Thymus (tissue), 11 donors: ENCODE measurements around the gene ALPG. TPM values are rescaled to one million over a fixed set of nuclear protein-coding genes. Genes with fewer than 3 reads are reported as not detected.

Experiments used
- DNase-seq, 9 donors: peaks; one replicate each; pipeline ENCODE4 v3.0.0-alpha.2; 2013; ENCODE audit warnings: low spot score in 9 of 9, low read depth in 6 of 9, missing footprints in 1 of 9
- H3K27ac ChIP-seq, 2 donors: one replicate each; pipeline ENCODE4 v1.5.1; 2013; ENCODE audit warnings: control low read depth in 1 of 2, low read depth in 1 of 2, low read length in 1 of 2, mild to moderate bottlenecking in 1 of 2, moderate library complexity in 1 of 2
- H3K27me3 ChIP-seq, 2 donors: one replicate each; pipeline ENCODE4 v1.5.1; 2013; ENCODE audit warnings: low read length in 1 of 2; ENCODE audit not compliant: control insufficient read depth in 2 of 2, insufficient read depth in 1 of 2
- H3K36me3 ChIP-seq, 2 donors: one replicate each; pipeline ENCODE4 v1.5.1; 2013; ENCODE audit warnings: low read length in 1 of 2, mild to moderate bottlenecking in 1 of 2, moderate library complexity in 1 of 2; ENCODE audit not compliant: control insufficient read depth in 2 of 2, insufficient read depth in 2 of 2
- H3K4me1 ChIP-seq, 2 donors: one replicate each; pipeline ENCODE4 v1.5.1; 2013; ENCODE audit warnings: low read length in 2 of 2; ENCODE audit not compliant: control insufficient read depth in 2 of 2, insufficient read depth in 2 of 2
- H3K4me3 ChIP-seq, 2 donors: one replicate each; pipeline ENCODE4 v1.5.1; 2013; ENCODE audit warnings: low read length in 2 of 2, control low read depth in 1 of 2, mild to moderate bottlenecking in 1 of 2
- H3K9me3 ChIP-seq, 2 donors: one replicate each; pipeline ENCODE4 v1.5.1; 2013; ENCODE audit warnings: low read length in 1 of 2, mild to moderate bottlenecking in 1 of 2; ENCODE audit not compliant: control insufficient read depth in 2 of 2, insufficient read depth in 1 of 2
- WGBS: extraction: QIAGEN DNeasy Blood & Tissue Kit; methylation state at CpG from one replicate; pipeline ENCODE4 v1.1.7; 2013; 5-methylcytosine and 5-hydroxymethylcytosine counted together
- polyA plus RNA-seq: library from polyadenylated mRNA; stranded (reverse); fragments of 200-250 nt; gene quantifications from one replicate; pipeline ENCODE4 v1.2.3, GENCODE V29; 2013
- total RNA-seq: library from RNA; stranded (reverse); fragments of 120-200 nt; gene quantifications from one replicate; pipeline ENCODE4 v1.2.4, GENCODE V29; 2013
- donor health status: healthy.

Gene ALPG
- total and polyA plus RNA-seq, 2 donors = 0.24 to 0.96 TPM

DNA sequence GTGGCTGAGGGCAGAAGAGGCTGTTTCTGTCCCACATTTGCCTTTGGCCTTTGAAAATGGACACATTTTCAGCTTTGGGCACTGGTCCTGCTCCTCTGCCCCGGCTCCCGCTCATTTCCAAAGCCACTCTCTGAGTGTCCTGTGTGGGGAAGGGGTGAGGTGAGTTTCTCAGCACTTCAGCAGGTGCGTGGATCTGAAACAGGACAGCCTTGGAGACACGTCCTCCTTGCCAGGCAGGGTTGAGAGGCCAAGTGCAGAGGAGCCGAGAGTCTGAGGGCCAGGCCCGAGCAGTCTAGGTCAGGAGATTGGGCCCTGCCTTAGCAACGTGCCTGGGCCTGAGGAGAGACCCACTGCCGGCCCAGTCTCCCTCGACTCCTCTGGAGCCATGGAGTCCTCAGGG is 27.4 kb downstream of the ALPG start:
- Histone ChIP-seq H3K27me3 (peaks cover 0 to 11% of the 10 kb centered on the region in 2 donors), H3K36me3 (no peaks in the 10 kb centered on the region), H3K9me3 (no peaks in the 10 kb centered on the region), H3K27ac (no peak overlapping the region), H3K4me1 (no peaks in the 10 kb centered on the region), H3K4me3 (no peak overlapping the region)
- DNase-seq = no peak
- 79% methylated on average over 9 of the region's 9 CpGs for WGBS

DNA sequence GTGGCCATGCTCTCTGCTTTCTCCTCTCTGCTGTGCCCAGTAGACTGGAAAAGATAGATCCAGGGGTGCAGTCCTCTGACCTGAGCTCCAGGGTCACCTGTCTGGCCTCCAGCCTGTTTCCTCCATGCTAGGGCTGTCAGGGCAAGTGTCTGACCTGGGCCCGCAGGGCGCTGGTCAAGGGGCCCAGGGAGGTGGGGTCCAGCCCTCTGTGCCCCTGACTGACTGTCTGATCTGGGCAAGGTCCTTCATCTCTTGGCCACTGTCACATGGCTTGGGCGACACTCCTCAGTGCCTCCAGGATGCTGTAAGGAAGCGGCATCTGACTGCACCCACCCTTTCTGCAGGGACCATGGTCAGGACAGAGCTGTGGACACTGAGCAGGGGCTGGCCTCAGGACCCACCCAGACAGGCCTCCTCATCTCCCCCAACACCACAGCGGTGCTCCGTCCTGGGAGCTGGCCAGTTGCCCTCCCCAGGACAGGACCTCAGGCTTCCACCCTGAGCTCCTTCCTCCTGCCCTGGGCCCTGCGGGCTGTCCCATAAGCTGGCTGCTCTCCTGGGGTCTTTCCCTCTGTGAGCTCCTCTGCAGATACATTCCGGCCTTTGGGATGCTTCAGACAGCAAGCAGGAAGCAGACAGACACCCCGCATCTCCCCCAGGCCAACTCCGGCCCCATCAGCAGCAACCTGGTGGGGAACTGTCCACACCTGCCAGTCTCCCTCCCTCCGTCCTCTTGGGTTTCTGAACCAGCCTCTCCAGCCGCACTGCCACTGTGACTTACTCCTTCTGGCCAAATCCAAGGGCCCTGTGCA is 28.1 kb downstream of the ALPG start:
- DNase-seq = no peak
- Histone ChIP-seq H3K36me3 (no peaks in the 10 kb centered on the region), H3K27ac (no peak overlapping the region), H3K9me3 (no peaks in the 10 kb centered on the region), H3K27me3 (peaks cover 0 to 14% of the 10 kb centered on the region in 2 donors), H3K4me3 (no peak overlapping the region), H3K4me1 (peaks cover 0 to under 1% of the 10 kb centered on the region in 2 donors)
- WGBS = 98% methylated on average over 12 of the region's 12 CpGs

DNA sequence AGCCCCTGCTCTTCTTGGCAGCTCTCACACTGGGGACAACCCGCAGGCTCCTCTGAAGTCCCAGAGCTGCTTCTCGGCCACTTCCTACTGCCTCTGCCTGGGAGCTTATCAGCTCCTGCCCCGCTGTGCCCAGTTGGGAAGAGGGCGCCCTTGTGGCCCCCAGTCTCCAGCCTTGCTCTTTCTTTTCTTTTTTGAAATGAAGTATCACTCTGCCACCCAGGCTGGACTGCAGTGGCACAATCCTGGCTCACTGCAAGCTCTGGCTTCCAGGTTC is 28.7 kb downstream of the ALPG start:
- no peaks in the 10 kb centered on the region for H3K36me3 ChIP-seq
- no peak for DNase-seq
- peaks cover 0 to 2% of the 10 kb centered on the region in 2 donors for H3K4me1 ChIP-seq
- no peak overlapping the region for H3K27ac ChIP-seq
- WGBS = 97% methylated on average over 4 of the region's 4 CpGs
- H3K4me3 ChIP-seq = no peak overlapping the region
- no peaks in the 10 kb centered on the region for H3K9me3 ChIP-seq
- H3K27me3 ChIP-seq = peaks cover 0 to 19% of the 10 kb centered on the region in 2 donors

DNA sequence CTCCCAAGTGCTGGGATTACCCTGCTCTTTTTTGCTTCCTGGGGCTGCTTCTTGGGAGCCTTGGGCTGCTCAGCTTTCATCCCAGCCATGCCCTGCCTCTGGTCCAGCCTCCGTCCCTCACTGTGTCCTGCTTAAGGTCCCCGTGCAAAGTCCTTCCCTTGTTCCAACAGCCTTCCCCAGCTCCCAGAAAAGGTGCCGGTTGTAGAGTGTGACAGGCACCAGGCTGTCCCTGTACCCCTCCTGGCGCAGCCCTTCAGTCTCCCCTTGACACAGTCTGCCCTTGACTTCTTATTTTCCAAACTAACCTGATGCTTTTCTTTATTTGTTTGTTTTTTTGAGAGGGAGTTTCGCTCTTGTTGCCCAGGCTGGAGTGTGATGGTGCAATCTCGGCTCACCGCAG is 29.2 kb downstream of the ALPG start:
- WGBS = 96% methylated on average over 7 of the region's 7 CpGs
- no peak overlapping the region for H3K27ac ChIP-seq
- no peaks in the 10 kb centered on the region for H3K9me3 ChIP-seq
- H3K27me3 ChIP-seq = peaks cover 0 to 20% of the 10 kb centered on the region in 2 donors
- no peaks in the 10 kb centered on the region for H3K36me3 ChIP-seq
- H3K4me1 ChIP-seq = peaks cover 0 to 2% of the 10 kb centered on the region in 2 donors
- no peak for DNase-seq
- H3K4me3 ChIP-seq = no peak overlapping the region

DNA sequence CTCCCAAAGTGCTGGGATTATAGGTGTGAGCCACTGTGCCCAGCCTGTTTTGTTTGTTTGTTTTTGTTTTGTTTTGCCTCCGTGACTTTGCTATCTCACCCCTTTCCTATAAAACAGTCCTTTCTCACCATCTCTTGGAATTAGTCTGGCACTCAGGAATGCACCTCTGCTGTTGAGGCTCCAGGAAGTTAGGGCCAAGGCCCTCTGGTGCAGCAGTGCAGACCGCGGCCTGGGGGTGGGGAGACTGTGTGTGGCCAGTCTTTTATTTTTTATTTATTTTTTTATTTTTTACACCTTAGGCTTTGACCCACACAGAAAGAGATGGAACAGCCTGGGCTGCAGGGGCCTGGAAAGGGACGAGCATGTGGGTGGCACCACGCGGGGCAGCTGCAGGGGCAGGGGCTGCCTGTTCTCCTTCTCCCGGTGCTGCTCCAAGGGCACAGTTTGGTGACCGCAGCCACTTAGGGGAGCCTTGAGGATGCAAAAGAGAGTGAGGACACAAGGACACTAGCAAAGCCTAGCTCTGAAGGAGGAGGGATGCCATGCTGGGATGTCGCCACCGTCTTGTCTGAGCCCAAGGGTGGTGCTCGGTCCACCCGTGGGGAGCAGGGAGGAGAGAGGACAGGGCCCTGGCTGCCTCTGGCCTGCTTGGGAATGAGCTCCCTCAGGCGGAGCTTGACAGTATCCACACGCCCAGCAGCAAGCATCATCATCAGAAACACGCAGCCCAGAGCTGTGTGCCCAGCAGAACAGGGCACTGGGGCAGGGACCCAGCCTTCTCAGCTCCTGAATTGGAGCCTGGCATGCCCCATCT is 29.9 kb downstream of the ALPG start:
- Histone ChIP-seq H3K4me1 (peaks cover 0 to 2% of the 10 kb centered on the region in 2 donors), H3K27me3 (peaks cover 0 to 20% of the 10 kb centered on the region in 2 donors), H3K9me3 (no peaks in the 10 kb centered on the region), H3K36me3 (no peaks in the 10 kb centered on the region), H3K27ac (no peak overlapping the region), H3K4me3 (no peak overlapping the region)
- WGBS = 97% methylated on average over 15 of the region's 15 CpGs
- DNase-seq = no peak

DNA sequence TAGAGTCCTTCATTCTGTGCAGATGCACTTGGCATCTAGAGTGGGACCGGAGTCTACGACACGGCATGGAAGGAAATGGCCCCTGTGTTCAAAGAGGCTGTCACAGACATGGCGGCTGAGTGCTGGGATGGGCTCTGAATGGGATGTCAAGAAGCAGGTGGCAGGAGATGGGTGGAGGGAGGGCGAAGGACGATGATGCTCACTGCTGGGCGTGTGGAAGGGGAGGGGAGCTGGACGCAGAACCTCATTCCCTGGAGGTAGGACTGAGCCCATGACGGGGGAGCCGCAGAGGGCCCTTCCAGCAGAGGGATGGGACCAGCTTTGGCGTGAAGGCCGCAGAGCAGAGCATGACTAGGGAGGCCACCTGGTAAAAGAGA is 30.5 kb downstream of the ALPG start:
- 89% methylated on average over 12 of the region's 12 CpGs for WGBS
- peaks cover 0 to 2% of the 10 kb centered on the region in 2 donors for H3K4me1 ChIP-seq
- H3K27ac ChIP-seq = no peak overlapping the region
- no peak overlapping the region for H3K4me3 ChIP-seq
- DNase-seq = no peak
- peaks cover 0 to 20% of the 10 kb centered on the region in 2 donors for H3K27me3 ChIP-seq
- H3K9me3 ChIP-seq = no peaks in the 10 kb centered on the region
- H3K36me3 ChIP-seq = no peaks in the 10 kb centered on the region

DNA sequence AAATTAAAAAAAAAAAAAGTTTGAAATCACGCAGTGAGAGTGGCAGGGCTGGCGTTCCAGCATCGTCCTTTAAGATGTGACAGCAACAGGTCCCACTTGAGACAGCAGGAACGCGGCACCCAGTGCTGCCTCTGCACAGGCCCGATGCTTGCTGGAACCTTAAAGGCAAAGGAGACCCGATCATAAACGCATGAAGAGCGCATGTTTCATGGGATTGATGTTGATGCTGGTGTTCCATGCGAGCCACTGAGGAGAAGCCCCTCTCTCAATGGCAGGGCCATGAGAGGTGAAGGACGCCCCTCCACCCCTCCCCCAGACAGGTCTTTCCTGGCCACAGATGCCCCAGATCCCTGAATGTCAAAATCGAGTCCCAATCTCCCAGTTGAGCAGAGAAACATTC is 31.4 kb downstream of the ALPG start:
- Histone ChIP-seq H3K4me3 (no peak overlapping the region), H3K27me3 (peaks cover 0 to 20% of the 10 kb centered on the region in 2 donors), H3K36me3 (no peaks in the 10 kb centered on the region), H3K4me1 (peaks cover 0 to 2% of the 10 kb centered on the region in 2 donors), H3K9me3 (no peaks in the 10 kb centered on the region), H3K27ac (no peak overlapping the region)
- WGBS = 93% methylated on average over 12 of the region's 12 CpGs
- no peak for DNase-seq

DNA sequence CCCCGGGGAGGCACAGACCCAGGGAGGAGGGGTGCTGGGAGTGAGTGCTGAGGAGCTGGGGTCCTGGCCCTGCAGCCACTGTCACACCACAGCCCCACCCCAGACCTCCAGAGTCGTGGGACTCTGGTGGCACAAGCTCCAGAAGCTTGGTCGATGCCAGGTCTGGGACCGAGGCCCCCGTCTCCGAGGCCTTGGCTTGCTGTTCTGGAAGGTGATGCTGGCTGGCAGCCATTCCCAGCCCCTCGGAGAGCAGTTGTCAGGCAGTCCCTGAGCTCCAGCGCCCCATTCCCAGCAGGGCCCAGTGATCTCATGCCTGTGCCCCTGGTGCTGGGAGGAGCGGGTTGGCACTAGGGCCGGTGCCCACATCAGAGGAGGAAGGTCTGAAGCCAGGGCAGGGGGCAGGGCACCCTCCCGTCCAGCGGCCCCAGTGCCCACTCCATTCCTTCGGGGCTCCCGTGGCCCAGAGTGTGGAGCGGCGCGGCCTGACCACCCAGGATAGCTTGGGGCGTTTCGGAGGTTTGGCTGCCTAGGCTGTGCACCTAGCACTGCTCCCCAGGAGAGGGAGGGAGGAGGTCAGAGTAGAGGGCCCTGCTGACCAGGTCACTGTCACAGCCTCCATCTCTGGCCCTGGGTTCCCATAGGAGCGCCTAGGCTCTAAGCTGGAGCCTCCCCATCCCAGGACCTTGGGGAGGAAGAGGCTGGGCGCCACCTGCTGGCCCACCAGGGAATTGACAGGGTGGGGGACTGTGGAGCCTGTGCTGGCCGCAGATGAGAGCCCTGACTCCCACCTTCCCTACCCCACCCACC is 32.5 kb downstream of the ALPG start:
- Histone ChIP-seq H3K36me3 (no peaks in the 10 kb centered on the region), H3K4me1 (peaks cover 0 to 2% of the 10 kb centered on the region in 2 donors), H3K9me3 (no peaks in the 10 kb centered on the region), H3K27me3 (peaks cover 0 to 20% of the 10 kb centered on the region in 2 donors), H3K4me3 (no peak overlapping the region), H3K27ac (no peak overlapping the region)
- 84% methylated on average over 21 of the region's 22 CpGs for WGBS
- no peak for DNase-seq

DNA sequence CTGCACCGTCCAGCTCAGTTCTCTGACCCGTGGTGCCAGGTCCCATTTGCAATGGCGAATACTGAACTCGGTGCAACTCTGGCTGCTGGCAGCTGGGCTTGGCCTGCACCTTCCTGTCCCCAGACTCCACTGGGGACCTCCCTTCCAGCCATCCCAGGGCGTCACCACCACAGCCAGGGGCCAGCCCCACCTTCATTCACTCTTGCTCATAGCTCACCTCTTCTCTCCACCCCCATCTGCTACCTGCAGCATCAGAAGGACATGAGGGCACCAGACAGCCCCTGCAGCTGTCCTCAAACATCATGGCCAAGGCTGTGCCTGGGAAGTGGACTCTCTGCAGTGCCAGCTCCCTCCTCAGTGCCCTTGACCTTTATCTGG is 33.1 kb downstream of the ALPG start:
- H3K4me1 ChIP-seq = peaks cover 0 to 2% of the 10 kb centered on the region in 2 donors
- 55% methylated on average over 3 of the region's 5 CpGs for WGBS
- H3K27me3 ChIP-seq = peaks cover 0 to 22% of the 10 kb centered on the region in 2 donors
- no peaks in the 10 kb centered on the region for H3K36me3 ChIP-seq
- no peak overlapping the region for H3K4me3 ChIP-seq
- H3K27ac ChIP-seq = no peak overlapping the region
- H3K9me3 ChIP-seq = no peaks in the 10 kb centered on the region
- DNase-seq = no peak
